Skeletal muscle tissue (tissue), 4 donors: Measurements from ENCODE around the gene POC1A. TPM values are rescaled to one million over a fixed set of nuclear protein-coding genes. Genes with fewer than 3 reads are reported as not detected.
"Not testable (repeated sequence)": the region's sequence is repeated elsewhere in the genome, so short reads cannot be mapped to it uniquely, and the experiment has no call there.

Experiments used
- H3K27ac ChIP-seq: one replicate; pipeline ENCODE4 v1.7.0; 2013; ENCODE audit warnings: mild to moderate bottlenecking, low read depth, low read length, inconsistent platforms
- H3K27me3 ChIP-seq, 3 donors: one replicate each; pipeline ENCODE4 v1.7.0; 2013; ENCODE audit warnings: low read length in 3 of 3; ENCODE audit not compliant: control insufficient read depth in 3 of 3, insufficient read depth in 3 of 3
- H3K36me3 ChIP-seq, 3 donors: one replicate each; pipeline ENCODE4 v1.7.0; 2013; ENCODE audit warnings: low read length in 3 of 3; ENCODE audit not compliant: control insufficient read depth in 3 of 3, insufficient read depth in 3 of 3
- H3K4me1 ChIP-seq, 3 donors: one replicate each; pipeline ENCODE4 v1.7.0; 2013; ENCODE audit warnings: low read length in 3 of 3, mild to moderate bottlenecking in 3 of 3; ENCODE audit not compliant: control insufficient read depth in 3 of 3, insufficient read depth in 3 of 3
- H3K4me3 ChIP-seq, 3 donors: one replicate each; pipeline ENCODE4 v1.7.0; 2013; ENCODE audit warnings: low read length in 3 of 3
- H3K9ac ChIP-seq, 3 donors: one replicate each; pipeline ENCODE4 v1.7.0; 2013; ENCODE audit warnings: low read length in 3 of 3, mild to moderate bottlenecking in 3 of 3, moderate library complexity in 2 of 3, low read depth in 1 of 3
- H3K9me3 ChIP-seq, 3 donors: one replicate each; pipeline ENCODE4 v1.7.0; 2013; ENCODE audit warnings: low read length in 3 of 3; ENCODE audit not compliant: control insufficient read depth in 3 of 3
- total RNA-seq: library from RNA; depleted of rRNA; stranded (reverse); fragments of >200 nt; gene quantifications from one replicate; pipeline ENCODE4 v1.2.3, GENCODE V29; 2014
- donor health status: Osteomylitis.

POC1A gene
- total RNA-seq, 1 donor from 2014 or later = 2.6 TPM

DNA sequence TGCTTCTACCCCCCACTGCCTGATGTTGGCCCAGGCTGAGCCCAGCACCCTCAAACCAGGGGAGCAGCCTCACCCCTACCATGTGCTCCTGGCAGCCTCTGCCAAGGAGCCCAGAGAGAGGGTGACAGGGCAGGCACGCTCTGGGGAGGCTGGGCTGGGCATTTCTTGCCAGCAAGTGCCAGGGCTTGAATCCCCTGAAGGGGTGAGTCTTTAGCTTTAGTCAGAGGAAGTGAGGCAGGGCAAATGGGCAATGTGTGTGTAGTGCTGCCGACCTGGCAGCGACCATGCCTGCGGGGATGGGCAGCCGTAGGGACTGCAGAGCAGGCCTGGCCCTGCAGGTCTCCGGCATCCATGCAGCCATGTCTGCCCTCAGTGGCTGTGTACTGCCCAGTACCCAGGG is 116.0 kb downstream of the POC1A start:
- no peaks in the 10 kb centered on the region for H3K36me3 ChIP-seq
- H3K27ac ChIP-seq = no peak overlapping the region
- no peaks in the 10 kb centered on the region for H3K9me3 ChIP-seq
- no peaks in the 10 kb centered on the region for H3K27me3 ChIP-seq
- peak overlapping the region in 1 of 3 donors; percentile 33 for H3K9ac ChIP-seq
- H3K4me1 ChIP-seq = peaks cover 8 to 27% (median 19%) of the 10 kb centered on the region in 3 donors
- H3K4me3 ChIP-seq = no peak overlapping the region

DNA sequence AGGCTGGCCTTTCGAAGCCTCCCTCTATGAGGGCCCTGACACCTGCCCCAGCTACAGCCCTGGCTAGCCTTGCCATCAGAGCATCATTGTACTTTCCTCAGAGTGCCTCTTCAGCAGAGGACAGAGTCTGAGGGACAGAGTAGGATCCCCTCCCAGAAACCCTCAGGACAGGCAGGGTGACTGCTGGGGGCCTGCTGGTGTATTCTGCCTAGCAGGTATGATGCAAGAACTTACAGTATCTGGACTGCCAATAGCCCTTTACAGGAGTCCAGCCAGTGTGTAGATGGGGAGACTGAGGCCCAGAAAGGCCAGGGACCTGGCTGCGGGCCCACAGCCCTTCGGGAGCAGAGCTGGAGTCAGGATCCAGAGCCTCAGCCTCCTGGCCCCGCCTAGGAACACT is 116.9 kb downstream of the POC1A start:
- Histone ChIP-seq H3K4me1 (peaks cover 18 to 35% (median 28%) of the 10 kb centered on the region in 3 donors), H3K9me3 (no peaks in the 10 kb centered on the region), H3K9ac (peak overlapping the region in 1 of 3 donors; percentile 8), H3K27me3 (no peaks in the 10 kb centered on the region), H3K36me3 (no peaks in the 10 kb centered on the region), H3K27ac (no peak overlapping the region), H3K4me3 (no peak overlapping the region)

- no peaks in the 10 kb centered on the region for H3K9me3 ChIP-seq
- no peaks in the 10 kb centered on the region for H3K27me3 ChIP-seq
- H3K4me1 ChIP-seq = peaks cover 19 to 40% (median 33%) of the 10 kb centered on the region in 3 donors
- H3K36me3 ChIP-seq = no peaks in the 10 kb centered on the region
- no peak overlapping the region for H3K27ac ChIP-seq
- no peak overlapping the region for H3K9ac ChIP-seq
- H3K4me3 ChIP-seq = no peak overlapping the region
Measured at GRCh38 chr3:52036829-52037228, 117.4 kb downstream of the POC1A start.

GRCh38 chr3:52036222-52036694 is 118.0 kb downstream of the POC1A start:
- Histone ChIP-seq H3K27me3 (no peaks in the 10 kb centered on the region), H3K27ac (no peak overlapping the region), H3K9ac (no peak overlapping the region), H3K4me3 (no peak overlapping the region), H3K4me1 (peaks cover 20 to 42% (median 35%) of the 10 kb centered on the region in 3 donors), H3K36me3 (no peaks in the 10 kb centered on the region), H3K9me3 (no peaks in the 10 kb centered on the region)

DNA sequence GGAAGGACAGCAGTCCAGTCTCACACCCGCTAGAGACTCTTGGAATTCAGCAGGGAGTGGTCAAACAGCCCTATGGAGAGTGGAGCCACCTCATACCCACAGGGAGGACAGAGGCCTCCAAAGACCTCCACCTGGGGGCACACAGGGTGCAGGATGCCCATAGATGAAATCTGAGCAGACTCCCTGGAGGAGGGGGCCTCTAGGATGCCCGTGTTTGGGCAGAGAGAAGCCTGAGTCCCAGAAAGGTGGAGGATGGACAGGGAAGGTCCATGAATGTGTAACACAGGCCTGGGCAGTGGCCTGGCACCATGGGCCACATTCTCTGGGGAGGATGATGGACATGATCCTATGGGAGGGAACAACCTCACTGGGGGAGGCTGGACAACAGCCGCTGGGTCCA is 119.6 kb downstream of the POC1A start:
- Histone ChIP-seq H3K9ac (no peak overlapping the region), H3K4me1 (peaks cover 30 to 42% (median 39%) of the 10 kb centered on the region in 3 donors), H3K36me3 (no peaks in the 10 kb centered on the region), H3K27ac (no peak overlapping the region), H3K27me3 (no peaks in the 10 kb centered on the region), H3K9me3 (no peaks in the 10 kb centered on the region), H3K4me3 (no peak overlapping the region)

- Histone ChIP-seq H3K4me1 (peaks cover 30 to 42% (median 39%) of the 10 kb centered on the region in 3 donors), H3K36me3 (no peaks in the 10 kb centered on the region), H3K27ac (no peak overlapping the region), H3K9ac (no peak overlapping the region), H3K9me3 (no peaks in the 10 kb centered on the region), H3K27me3 (no peaks in the 10 kb centered on the region), H3K4me3 (no peak overlapping the region)
Measured at GRCh38 chr3:52034212-52034611, 120.0 kb downstream of the POC1A start.

DNA sequence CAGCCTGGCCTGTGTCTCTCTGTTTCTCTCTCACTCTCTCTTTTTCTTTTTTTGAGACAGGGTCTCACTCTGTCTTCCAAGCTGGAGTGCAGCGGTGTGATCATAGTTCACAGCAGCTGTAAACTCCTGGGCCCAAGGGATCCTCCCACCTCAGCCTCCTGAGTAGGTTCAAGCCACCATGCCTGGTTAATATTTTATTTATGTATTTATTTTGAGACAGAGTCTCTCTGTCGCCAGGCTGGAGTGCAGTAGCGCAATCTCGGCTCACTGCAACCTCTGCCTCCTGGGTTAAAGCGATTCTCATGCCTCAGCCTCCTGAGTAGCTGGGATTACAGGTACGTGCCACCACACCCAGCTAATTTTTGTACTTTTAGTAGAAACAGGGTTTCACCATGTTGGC is 120.5 kb downstream of the POC1A start:
- not testable (repeated sequence) for H3K4me3 ChIP-seq, H3K36me3 ChIP-seq, H3K9me3 ChIP-seq, H3K27me3 ChIP-seq, H3K27ac ChIP-seq
- peaks cover 35 to 46% (median 39%) of the 10 kb centered on the region in 3 donors for H3K4me1 ChIP-seq
- H3K9ac ChIP-seq = peak overlapping the region in 1 of 3 donors; percentile 41

- H3K9ac ChIP-seq = peak overlapping the region in 2 of 3 donors; percentile 41 to 44
- peaks cover 41 to 53% (median 45%) of the 10 kb centered on the region in 3 donors for H3K4me1 ChIP-seq
- H3K27ac ChIP-seq = no peak overlapping the region
- no peaks in the 10 kb centered on the region for H3K27me3 ChIP-seq
- H3K36me3 ChIP-seq = no peaks in the 10 kb centered on the region
- H3K4me3 ChIP-seq = no peak overlapping the region
- H3K9me3 ChIP-seq = no peaks in the 10 kb centered on the region
Measured at GRCh38 chr3:52032702-52033408, 121.4 kb downstream of the POC1A start.

- Histone ChIP-seq H3K9me3 (no peaks in the 10 kb centered on the region), H3K27me3 (no peaks in the 10 kb centered on the region), H3K4me3 (no peak overlapping the region), H3K9ac (no peak overlapping the region), H3K27ac (no peak overlapping the region), H3K36me3 (no peaks in the 10 kb centered on the region), H3K4me1 (peaks cover 41 to 53% (median 49%) of the 10 kb centered on the region in 3 donors)
Measured at GRCh38 chr3:52031896-52032295, 122.3 kb downstream of the POC1A start.

DNA sequence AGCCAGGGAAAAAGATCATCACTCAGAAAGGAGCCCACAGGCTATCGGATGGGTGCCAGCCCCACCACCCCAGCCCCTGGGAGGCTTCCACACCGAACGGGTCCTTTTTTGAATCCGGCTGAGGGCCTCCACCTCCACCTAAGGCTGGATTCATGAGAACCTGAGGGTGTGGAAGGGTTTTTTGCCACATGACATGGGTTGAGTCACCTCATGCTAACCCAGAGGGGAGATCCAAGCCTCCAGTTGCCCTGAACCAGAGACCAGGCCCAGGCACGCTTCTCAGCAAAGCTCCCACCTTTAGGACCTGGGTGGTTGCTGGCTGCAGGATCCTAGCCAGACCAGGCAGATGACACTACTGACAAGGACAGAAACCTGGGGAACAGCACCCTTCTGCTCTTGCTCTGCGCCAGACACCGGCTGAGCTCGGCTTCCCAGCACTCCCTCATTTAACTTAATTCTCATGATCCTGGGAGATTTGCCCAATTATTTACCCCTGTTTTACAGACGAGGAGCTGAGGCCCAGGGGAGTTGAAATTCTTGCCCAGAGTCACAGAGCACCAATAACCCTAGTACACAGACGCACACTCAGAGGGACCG is 123.4 kb downstream of the POC1A start:
- H3K36me3 ChIP-seq = no peaks in the 10 kb centered on the region
- peaks cover 49 to 61% (median 57%) of the 10 kb centered on the region in 3 donors for H3K4me1 ChIP-seq
- H3K9me3 ChIP-seq = no peaks in the 10 kb centered on the region
- peak overlapping the region; percentile 25 for H3K27ac ChIP-seq
- no peaks in the 10 kb centered on the region for H3K27me3 ChIP-seq
- H3K4me3 ChIP-seq = no peak overlapping the region
- peak overlapping the region in 2 of 3 donors; percentile 33 to 54 for H3K9ac ChIP-seq
